ENCODE results near the gene ALKBH6.
A peak's percentile ranks its signal among the peaks of the same experiment; 100 is the strongest.

The ALKBH6 gene

DNA sequence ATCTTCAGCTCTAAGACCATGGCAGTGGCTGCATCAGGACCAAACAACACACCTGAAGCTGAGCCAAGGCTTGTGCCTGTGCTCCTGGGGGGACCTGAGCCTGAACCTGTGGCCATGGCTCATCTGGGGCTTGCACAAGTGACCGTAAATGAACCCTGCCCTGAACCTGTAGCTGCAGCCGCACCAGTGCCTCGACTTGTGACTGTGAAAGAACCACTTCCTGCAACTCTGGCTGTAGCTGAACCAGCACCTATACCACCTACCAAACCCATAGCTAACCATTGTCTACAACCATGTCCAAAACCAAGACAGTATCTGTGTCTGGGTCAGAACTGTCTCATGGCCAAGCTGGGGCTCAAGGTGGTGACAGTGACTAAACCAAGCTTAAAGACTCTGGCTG is 47.2 kb downstream of the ALKBH6 start (continued):
- TF ChIP-seq, protein P1, sequence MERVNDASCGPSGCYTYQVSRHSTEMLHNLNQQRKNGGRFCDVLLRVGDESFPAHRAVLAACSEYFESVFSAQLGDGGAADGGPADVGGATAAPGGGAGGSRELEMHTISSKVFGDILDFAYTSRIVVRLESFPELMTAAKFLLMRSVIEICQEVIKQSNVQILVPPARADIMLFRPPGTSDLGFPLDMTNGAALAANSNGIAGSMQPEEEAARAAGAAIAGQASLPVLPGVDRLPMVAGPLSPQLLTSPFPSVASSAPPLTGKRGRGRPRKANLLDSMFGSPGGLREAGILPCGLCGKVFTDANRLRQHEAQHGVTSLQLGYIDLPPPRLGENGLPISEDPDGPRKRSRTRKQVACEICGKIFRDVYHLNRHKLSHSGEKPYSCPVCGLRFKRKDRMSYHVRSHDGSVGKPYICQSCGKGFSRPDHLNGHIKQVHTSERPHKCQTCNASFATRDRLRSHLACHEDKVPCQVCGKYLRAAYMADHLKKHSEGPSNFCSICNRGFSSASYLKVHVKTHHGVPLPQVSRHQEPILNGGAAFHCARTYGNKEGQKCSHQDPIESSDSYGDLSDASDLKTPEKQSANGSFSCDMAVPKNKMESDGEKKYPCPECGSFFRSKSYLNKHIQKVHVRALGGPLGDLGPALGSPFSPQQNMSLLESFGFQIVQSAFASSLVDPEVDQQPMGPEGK (CRISPR knock-in tag; IDR thresholded peaks at IDR 0.05; ENCODE audit: borderline replicate concordance) = no peak
- TF ChIP-seq ZNF8 (CRISPR knock-in tag; IDR thresholded peaks at IDR 0.05) (no peak), PPARA (CRISPR knock-in tag; IDR thresholded peaks at IDR 0.05; ENCODE audit: borderline replicate concordance) (no peak)

DNA sequence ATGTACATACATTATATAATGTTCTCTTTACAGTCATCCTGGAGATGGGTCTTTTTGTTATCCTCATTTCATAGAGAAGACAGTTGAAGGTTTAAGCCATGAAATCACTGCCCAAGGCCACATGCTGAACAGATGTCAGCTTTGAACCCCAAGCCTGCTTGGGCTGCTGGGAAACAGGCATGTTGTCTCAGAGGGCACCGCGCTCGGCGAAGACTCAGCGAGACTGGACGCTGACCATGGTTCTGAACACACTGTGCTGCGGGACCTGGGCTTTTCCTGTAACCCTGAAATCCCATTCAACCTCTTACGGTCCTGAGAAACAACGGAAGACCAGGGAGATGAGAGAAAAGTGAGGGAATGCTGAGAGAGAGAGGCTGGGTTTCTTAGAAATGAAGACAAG is 50.5 kb downstream of the ALKBH6 start:
- TF ChIP-seq CSDC2 (CRISPR knock-in tag; IDR thresholded peaks at IDR 0.05) (no peak), ZNF8 (CRISPR knock-in tag; IDR thresholded peaks at IDR 0.05) (no peak), ARNTL (CRISPR knock-in tag; IDR thresholded peaks at IDR 0.05; ENCODE audit: borderline replicate concordance, low read depth) (no peak), ISL1 (CRISPR knock-in tag; IDR thresholded peaks at IDR 0.05) (no peak), ZNF70 (CRISPR knock-in tag; IDR thresholded peaks at IDR 0.05) (no peak)
- TF ChIP-seq, protein P2, sequence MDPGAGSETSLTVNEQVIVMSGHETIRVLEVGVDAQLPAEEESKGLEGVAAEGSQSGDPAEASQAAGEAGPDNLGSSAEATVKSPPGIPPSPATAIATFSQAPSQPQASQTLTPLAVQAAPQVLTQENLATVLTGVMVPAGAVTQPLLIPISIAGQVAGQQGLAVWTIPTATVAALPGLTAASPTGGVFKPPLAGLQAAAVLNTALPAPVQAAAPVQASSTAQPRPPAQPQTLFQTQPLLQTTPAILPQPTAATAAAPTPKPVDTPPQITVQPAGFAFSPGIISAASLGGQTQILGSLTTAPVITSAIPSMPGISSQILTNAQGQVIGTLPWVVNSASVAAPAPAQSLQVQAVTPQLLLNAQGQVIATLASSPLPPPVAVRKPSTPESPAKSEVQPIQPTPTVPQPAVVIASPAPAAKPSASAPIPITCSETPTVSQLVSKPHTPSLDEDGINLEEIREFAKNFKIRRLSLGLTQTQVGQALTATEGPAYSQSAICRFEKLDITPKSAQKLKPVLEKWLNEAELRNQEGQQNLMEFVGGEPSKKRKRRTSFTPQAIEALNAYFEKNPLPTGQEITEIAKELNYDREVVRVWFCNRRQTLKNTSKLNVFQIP (CRISPR knock-in tag; IDR thresholded peaks at IDR 0.05; ENCODE audit: borderline replicate concordance, low read depth) = no peak
- ATAC-seq = peak; percentile 49; the same call in 2 of the 3 replicates

DNA sequence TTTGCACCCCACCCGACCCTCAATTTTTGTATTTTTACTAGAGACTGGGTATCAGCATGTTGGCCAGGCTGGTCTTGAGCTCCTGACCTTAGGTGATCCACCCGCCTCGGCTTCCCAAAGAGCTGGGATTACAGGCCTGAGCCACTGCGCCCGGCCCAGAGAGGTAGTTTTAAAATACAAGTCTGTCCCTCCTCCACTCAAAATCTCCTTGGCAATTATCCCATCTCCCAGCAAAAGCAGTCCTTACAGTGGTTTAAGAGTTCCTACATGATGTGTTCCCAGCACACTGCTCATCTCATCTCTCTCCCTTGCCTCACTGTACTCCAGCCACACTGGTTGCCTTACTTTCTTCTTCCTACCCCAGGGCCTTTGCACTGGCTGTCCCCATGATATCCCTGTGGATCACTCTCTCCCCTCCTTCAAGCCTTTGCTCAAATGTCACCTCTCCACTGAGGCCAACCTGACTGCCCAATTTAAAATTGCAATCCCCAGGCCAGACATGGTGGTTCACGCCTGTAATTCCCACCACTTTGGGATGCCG is 53.5 kb downstream of the ALKBH6 start:
- no peak for ATAC-seq
- TF ChIP-seq, protein P3, sequence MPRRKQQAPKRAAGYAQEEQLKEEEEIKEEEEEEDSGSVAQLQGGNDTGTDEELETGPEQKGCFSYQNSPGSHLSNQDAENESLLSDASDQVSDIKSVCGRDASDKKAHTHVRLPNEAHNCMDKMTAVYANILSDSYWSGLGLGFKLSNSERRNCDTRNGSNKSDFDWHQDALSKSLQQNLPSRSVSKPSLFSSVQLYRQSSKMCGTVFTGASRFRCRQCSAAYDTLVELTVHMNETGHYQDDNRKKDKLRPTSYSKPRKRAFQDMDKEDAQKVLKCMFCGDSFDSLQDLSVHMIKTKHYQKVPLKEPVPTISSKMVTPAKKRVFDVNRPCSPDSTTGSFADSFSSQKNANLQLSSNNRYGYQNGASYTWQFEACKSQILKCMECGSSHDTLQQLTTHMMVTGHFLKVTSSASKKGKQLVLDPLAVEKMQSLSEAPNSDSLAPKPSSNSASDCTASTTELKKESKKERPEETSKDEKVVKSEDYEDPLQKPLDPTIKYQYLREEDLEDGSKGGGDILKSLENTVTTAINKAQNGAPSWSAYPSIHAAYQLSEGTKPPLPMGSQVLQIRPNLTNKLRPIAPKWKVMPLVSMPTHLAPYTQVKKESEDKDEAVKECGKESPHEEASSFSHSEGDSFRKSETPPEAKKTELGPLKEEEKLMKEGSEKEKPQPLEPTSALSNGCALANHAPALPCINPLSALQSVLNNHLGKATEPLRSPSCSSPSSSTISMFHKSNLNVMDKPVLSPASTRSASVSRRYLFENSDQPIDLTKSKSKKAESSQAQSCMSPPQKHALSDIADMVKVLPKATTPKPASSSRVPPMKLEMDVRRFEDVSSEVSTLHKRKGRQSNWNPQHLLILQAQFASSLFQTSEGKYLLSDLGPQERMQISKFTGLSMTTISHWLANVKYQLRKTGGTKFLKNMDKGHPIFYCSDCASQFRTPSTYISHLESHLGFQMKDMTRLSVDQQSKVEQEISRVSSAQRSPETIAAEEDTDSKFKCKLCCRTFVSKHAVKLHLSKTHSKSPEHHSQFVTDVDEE (CRISPR knock-in tag; IDR thresholded peaks at IDR 0.05) = no peak
- TF ChIP-seq, protein P4, sequence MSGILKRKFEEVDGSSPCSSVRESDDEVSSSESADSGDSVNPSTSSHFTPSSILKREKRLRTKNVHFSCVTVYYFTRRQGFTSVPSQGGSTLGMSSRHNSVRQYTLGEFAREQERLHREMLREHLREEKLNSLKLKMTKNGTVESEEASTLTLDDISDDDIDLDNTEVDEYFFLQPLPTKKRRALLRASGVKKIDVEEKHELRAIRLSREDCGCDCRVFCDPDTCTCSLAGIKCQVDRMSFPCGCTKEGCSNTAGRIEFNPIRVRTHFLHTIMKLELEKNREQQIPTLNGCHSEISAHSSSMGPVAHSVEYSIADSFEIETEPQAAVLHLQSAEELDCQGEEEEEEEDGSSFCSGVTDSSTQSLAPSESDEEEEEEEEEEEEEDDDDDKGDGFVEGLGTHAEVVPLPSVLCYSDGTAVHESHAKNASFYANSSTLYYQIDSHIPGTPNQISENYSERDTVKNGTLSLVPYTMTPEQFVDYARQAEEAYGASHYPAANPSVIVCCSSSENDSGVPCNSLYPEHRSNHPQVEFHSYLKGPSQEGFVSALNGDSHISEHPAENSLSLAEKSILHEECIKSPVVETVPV (CRISPR knock-in tag; IDR thresholded peaks at IDR 0.05) = no peak
- TF ChIP-seq ZNF70 (CRISPR knock-in tag; IDR thresholded peaks at IDR 0.05) (no peak), ZNF565 (CRISPR knock-in tag; conservative IDR thresholded peaks at IDR 0.05; ENCODE audit: low read depth) (no peak), ZC3H10 (CRISPR knock-in tag; IDR thresholded peaks at IDR 0.05) (no peak), TOX (CRISPR knock-in tag; IDR thresholded peaks at IDR 0.05; ENCODE audit: borderline replicate concordance) (no peak)

DNA sequence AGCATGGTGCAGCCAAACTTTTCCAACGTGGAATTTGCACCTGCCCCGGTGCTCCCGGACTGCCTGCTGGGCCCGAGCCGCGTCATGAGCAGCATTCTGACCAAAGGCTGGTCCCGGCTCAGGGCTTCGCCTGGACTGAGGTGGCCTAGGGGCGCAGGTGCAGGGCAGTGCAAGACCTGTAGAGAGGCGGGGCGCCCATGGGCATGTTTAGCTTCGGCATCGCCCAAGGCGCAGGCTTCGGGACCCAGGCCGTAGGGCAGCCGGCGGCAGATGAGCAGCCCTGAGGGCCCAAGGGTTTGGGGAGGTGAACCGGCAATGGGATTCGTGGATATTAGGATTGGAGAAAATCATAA is 54.1 kb downstream of the ALKBH6 start:
- ATAC-seq = no peak
- no peak for TF ChIP-seq ISL1 (CRISPR knock-in tag; IDR thresholded peaks at IDR 0.05)
- TF ChIP-seq ZNF8 (CRISPR knock-in tag; IDR thresholded peaks at IDR 0.05) = no peak
- TF ChIP-seq ARNTL (CRISPR knock-in tag; IDR thresholded peaks at IDR 0.05; ENCODE audit: borderline replicate concordance, low read depth) = no peak
- no peak for TF ChIP-seq ZC3H10 (CRISPR knock-in tag; IDR thresholded peaks at IDR 0.05)

Measured in SK-N-SH treated with all-trans-retinoic acid at 6 μM for 48 hours (cell line).